ENCODE measurements around the gene TDRD6.

- TF ChIP-seq CTCF (conservative IDR thresholded peaks at IDR 0.05) (no peak), ZFX (IDR thresholded peaks at IDR 0.05) (no peak)
These were observed 61.3 kb downstream of the TDRD6 start for GRCh38 chr6:46748940-46749503.
